Spleen (tissue), 7 donors: ENCODE results near the gene AK9.

Experiments used
- CTCF ChIP-seq, 11 experiments: fragments of 200-600 bp in 7 of 11; fragments of 450-650 bp in 4 of 11; sonication (generic) in 4 of 11; IDR thresholded peaks in 8 of 11; conservative IDR thresholded peaks in 3 of 11; 1 replicate in 7 of 11; 2 replicates in 4 of 11; pipeline versions ENCODE4 v1.4.0 to v1.8.0; 2016 to 2021; ENCODE audit warnings: antibody characterized with exemption in 11 of 11, inconsistent platforms in 4 of 11, mild to moderate bottlenecking in 1 of 11
- POLR2AphosphoS5 ChIP-seq, 3 donors: sonication (generic); formaldehyde crosslinking; IDR thresholded peaks; one replicate each; pipeline ENCODE4 v1.5.1; 2017; ENCODE audit warnings: antibody characterized with exemption in 3 of 3
- donor health status: DM: no; HTN: no; CAD: no; lungs with moderate emphysema.
- donor health status: DM: no; HTN: no; CAD: no.
- donor health status: DM: no; HTN: no; CAD: no.

- TF ChIP-seq POLR2AphosphoS5 (IDR thresholded peaks at IDR 0.05) (no peak), CTCF (IDR thresholded peaks at IDR 0.05 in 8 of 11, conservative IDR thresholded peaks at IDR 0.05 in 3 of 11) (no peak)
Observed at GRCh38 chr6:109701774-109702173, 10.8 kb upstream of the AK9 start.
